H1 (cell line): ENCODE measurements around the gene CHRNA3. TPM values are rescaled to one million over a fixed set of nuclear protein-coding genes. Genes with fewer than 3 reads are reported as not detected.

Experiments used
- CTCF ChIA-PET: fragments of 300-600 bp; sonication (Branson Sonifier 250); formaldehyde crosslinking; loops from one replicate; lab custom pipeline; 2021; ENCODE audit not compliant: partially characterized antibody; lab: Charles Lee
- POLR2A ChIA-PET: fragments of 300-600 bp; sonication (Branson Sonifier 250); formaldehyde crosslinking; loops from one replicate; lab custom pipeline; 2021; ENCODE audit warnings: inconsistent platforms; ENCODE audit not compliant: partially characterized antibody; lab: Charles Lee
- DNase-seq, 2 experiments: peaks; one replicate each; pipeline versions ENCODE4 v3.0.0 to v3.0.0-alpha.2; 2010 to 2022; ENCODE audit warnings: low spot score in 2 of 2, low read depth in 1 of 2, mixed read lengths in 1 of 2
- FAIRE-seq: peaks from 2 replicates; lab custom pipeline; 2011; peaks lifted over from hg19 to GRCh38; lab: Jason Lieb, UNC
- H2AFZ ChIP-seq: 2 replicates; pipeline ENCODE4 v1.8.1; 2012; ENCODE audit warnings: low read length, inconsistent platforms
- H2AK5ac ChIP-seq: 2 replicates; pipeline ENCODE4 v1.6.1; 2013; ENCODE audit warnings: low read depth, low read length
- H2BK120ac ChIP-seq: replicated peaks from 2 replicates; pipeline ENCODE3; 2013; ENCODE audit warnings: low read depth, low read length, inconsistent platforms
- H2BK12ac ChIP-seq: 2 replicates; pipeline ENCODE4 v1.6.1; 2013; ENCODE audit warnings: low read depth, low read length
- H2BK15ac ChIP-seq: 2 replicates; pipeline ENCODE4 v1.6.1; 2013; ENCODE audit warnings: low read length
- H2BK20ac ChIP-seq: 2 replicates; pipeline ENCODE4 v1.6.1; 2013; ENCODE audit warnings: low read length
- H2BK5ac ChIP-seq: 2 replicates; pipeline ENCODE4 v1.6.1; 2013; ENCODE audit warnings: low read depth, low read length
- H3K14ac ChIP-seq: 2 replicates; pipeline ENCODE4 v1.6.1; 2013; ENCODE audit warnings: inconsistent platforms; ENCODE audit not compliant: insufficient read length
- H3K18ac ChIP-seq: 2 replicates; pipeline ENCODE4 v1.6.1; 2013; ENCODE audit warnings: low read length; ENCODE audit errors: extremely low read depth
- H3K23ac ChIP-seq: 2 replicates; pipeline ENCODE4 v1.6.1; 2013; ENCODE audit warnings: inconsistent platforms; ENCODE audit not compliant: insufficient read length
- H3K23me2 ChIP-seq: 2 replicates; pipeline ENCODE4 v1.6.1; 2013; ENCODE audit warnings: low read depth, low read length
- H3K27ac ChIP-seq: 2 replicates; pipeline ENCODE4 v1.6.1; 2011; ENCODE audit warnings: low read depth, low read length, inconsistent platforms
- H3K27me3 ChIP-seq, 4 experiments: replicated peaks in 1 of 4; 1 replicate in 1 of 4; 2 replicates in 3 of 4; pipeline versions ENCODE4 v1.6.1 to v1.8.1; 2011 to 2013; ENCODE audit warnings: low read length in 3 of 4, mild to moderate bottlenecking in 3 of 4, inconsistent platforms in 2 of 4, mixed read lengths in 2 of 4, moderate library complexity in 1 of 4; ENCODE audit not compliant: control insufficient read depth in 3 of 4, insufficient read depth in 3 of 4; ENCODE audit errors: extremely low read depth in 1 of 4
- H3K36me3 ChIP-seq, 4 experiments: 2 replicates each; pipeline versions ENCODE4 v1.6.1 to v1.8.1; 2011 to 2013; ENCODE audit warnings: mild to moderate bottlenecking in 4 of 4, low read length in 3 of 4, moderate library complexity in 2 of 4, control low read depth in 1 of 4, inconsistent platforms in 1 of 4; ENCODE audit not compliant: insufficient read depth in 4 of 4, control insufficient read depth in 2 of 4
- H3K4ac ChIP-seq: replicated peaks from 2 replicates; pipeline ENCODE3; 2013; ENCODE audit warnings: low read length, low read depth, mixed read lengths, inconsistent platforms; ENCODE audit not compliant: insufficient read length
- H3K4me1 ChIP-seq, 4 experiments: replicated peaks in 1 of 4; 1 replicate in 1 of 4; 2 replicates in 3 of 4; pipeline versions ENCODE4 v1.6.1 to v1.8.1; 2011 to 2013; ENCODE audit warnings: low read length in 3 of 4, inconsistent platforms in 2 of 4, mixed read lengths in 1 of 4; ENCODE audit not compliant: insufficient read depth in 4 of 4, control insufficient read depth in 3 of 4
- H3K4me2 ChIP-seq, 2 experiments: 2 replicates each; pipeline versions ENCODE4 v1.6.1 to v1.8.1; 2011 to 2013; ENCODE audit warnings: low read depth in 2 of 2, low read length in 2 of 2, control low read depth in 1 of 2, inconsistent platforms in 1 of 2, mild to moderate bottlenecking in 1 of 2; ENCODE audit not compliant: insufficient read depth in 1 of 2
- H3K4me3 ChIP-seq, 4 experiments: fragments of 200-600, 300-600 bp in 1 of 4; sonication (generic), shearing (Covaris generic), sonication (Bioruptor Twin) in 1 of 4; 2 replicates each; pipeline versions ENCODE4 v1.5.1 to v1.8.1; 2011 to 2016; ENCODE audit warnings: low read length in 4 of 4, low read depth in 3 of 4, control low read depth in 2 of 4, inconsistent platforms in 2 of 4, mild to moderate bottlenecking in 2 of 4, mixed read lengths in 1 of 4, moderate library complexity in 1 of 4; ENCODE audit not compliant: insufficient read depth in 2 of 4; ENCODE audit errors: extremely low read depth in 1 of 4
- H3K56ac ChIP-seq: replicated peaks from 2 replicates; pipeline ENCODE3; 2013; ENCODE audit warnings: low read depth, mild to moderate bottlenecking, mixed read lengths, low read length, inconsistent platforms; ENCODE audit not compliant: insufficient read length
- H3K79me1 ChIP-seq: 2 replicates; pipeline ENCODE4 v1.6.1; 2013; ENCODE audit warnings: low read depth, low read length, control low read depth
- H3K79me2 ChIP-seq, 2 experiments: 2 replicates each; pipeline versions ENCODE4 v1.6.1 to v1.8.1; 2012 to 2013; ENCODE audit warnings: low read length in 2 of 2, mild to moderate bottlenecking in 2 of 2, inconsistent platforms in 1 of 2; ENCODE audit not compliant: insufficient read depth in 2 of 2, control insufficient read depth in 1 of 2
- H3K9ac ChIP-seq, 4 experiments: replicated peaks in 1 of 4; 1 replicate in 1 of 4; 2 replicates in 3 of 4; pipeline versions ENCODE4 v1.6.1 to v1.8.1; 2011 to 2013; ENCODE audit warnings: low read depth in 3 of 4, low read length in 3 of 4, control low read depth in 2 of 4, mild to moderate bottlenecking in 2 of 4, moderate library complexity in 2 of 4, inconsistent platforms in 1 of 4; ENCODE audit errors: extremely low read depth in 1 of 4
- H3K9me3 ChIP-seq, 2 experiments: 2 replicates each; pipeline versions ENCODE4 v1.6.1 to v1.8.1; 2012 to 2013; ENCODE audit warnings: mild to moderate bottlenecking in 2 of 2, moderate library complexity in 2 of 2, control low read depth in 1 of 2, inconsistent platforms in 1 of 2, low read depth in 1 of 2, low read length in 1 of 2, mixed read lengths in 1 of 2; ENCODE audit not compliant: insufficient read depth in 2 of 2
- H4K20me1 ChIP-seq, 2 experiments: replicated peaks in 1 of 2; 2 replicates each; pipeline versions ENCODE3 to v1.8.1; 2011 to 2013; ENCODE audit warnings: inconsistent platforms in 2 of 2, low read length in 2 of 2, mild to moderate bottlenecking in 1 of 2; ENCODE audit not compliant: insufficient read depth in 2 of 2, control insufficient read depth in 1 of 2
- H4K5ac ChIP-seq: 2 replicates; pipeline ENCODE4 v1.6.1; 2013; ENCODE audit warnings: low read length, low read depth, mixed read lengths, inconsistent platforms; ENCODE audit not compliant: insufficient read length
- H4K8ac ChIP-seq: 2 replicates; pipeline ENCODE4 v1.8.0; 2013; ENCODE audit warnings: mild to moderate bottlenecking, moderate library complexity, low read length, inconsistent platforms; ENCODE audit not compliant: insufficient read depth; ENCODE audit errors: extremely low read depth
- H4K91ac ChIP-seq: replicated peaks from 2 replicates; pipeline ENCODE3; 2013; ENCODE audit warnings: low read length, mixed read lengths, inconsistent platforms; ENCODE audit not compliant: insufficient read length
- BCL11A ChIP-seq, 2 experiments: IDR thresholded peaks; one replicate each; pipeline ENCODE4 v1.6.1; 2011; ENCODE audit warnings: low read depth in 2 of 2, low read length in 2 of 2, mild to moderate bottlenecking in 2 of 2
- FOSL1 ChIP-seq: IDR thresholded peaks from 2 replicates; pipeline ENCODE4 v1.6.1; 2011; ENCODE audit warnings: mild to moderate bottlenecking, low read depth, low read length, moderate library complexity; ENCODE audit not compliant: insufficient read depth
- SP4 ChIP-seq: IDR thresholded peaks from 2 replicates; pipeline ENCODE4 v1.6.1; 2012; ENCODE audit warnings: low read length, inconsistent platforms
- TAF1 ChIP-seq: IDR thresholded peaks from 2 replicates; pipeline ENCODE4 v1.6.1; 2011; ENCODE audit warnings: mild to moderate bottlenecking, low read depth, low read length
- USF2 ChIP-seq: IDR thresholded peaks from 2 replicates; pipeline ENCODE4 v1.6.1; 2011; ENCODE audit warnings: low read length, improper control_type of control experiment
- WGBS, 2 experiments: shearing (Covaris generic) in 1 of 2; methylation state at CpG; one replicate each; pipeline versions ENCODE4 v1.1.6 to v1.1.7; 2013 to 2015; ENCODE audit warnings: low lambda C conversion rate in 2 of 2, mixed read lengths in 2 of 2, inconsistent platforms in 1 of 2, low coverage in 1 of 2, missing lambda C conversion rate in 1 of 2; ENCODE audit not compliant: insufficient replicate concordance in 2 of 2, insufficient coverage in 1 of 2, insufficient read length in 1 of 2; ENCODE audit errors: extremely low coverage in 1 of 2, missing lambda C conversion rate in 1 of 2; 5-methylcytosine and 5-hydroxymethylcytosine counted together
- polyA plus RNA-seq, 7 experiments: library from polyadenylated mRNA; depleted of rRNA in 3 of 7; stranded (reverse) in 5 of 7; unstranded in 2 of 7; fragments of >200 nt in 5 of 7; fragments of 200-250 nt in 2 of 7; gene quantifications; 1 replicate in 5 of 7; 2 replicates in 1 of 7; 4 replicates in 1 of 7; pipeline versions ENCODE4 v1.2.1 to v1.2.3, GENCODE V29; 2011 to 2013; ENCODE audit warnings: missing spikeins in 2 of 7, mixed read lengths in 2 of 7
- total RNA-seq: library from RNA; stranded (reverse); fragmentation: NEBNext Ultra II Directional; extraction: Animal tissue kit (Norgen Biotek cat#: 25700); gene quantifications from 2 replicates; pipeline ENCODE4 v1.2.1, GENCODE V29; 2021

Gene CHRNA3
- total and polyA plus RNA-seq, 2 of the 8 experiments (the other 6 are each of a cell fraction or from before 2014, with no cell fraction given) = 2.1 to 4.7 TPM

- H2BK5ac ChIP-seq = no peak overlapping the region
- FAIRE-seq (no peak), DNase-seq (no peak)
- TF ChIP-seq FOSL1 = no peak
- no peak for TF ChIP-seq BCL11A (IDR thresholded peaks at IDR 0.05; ENCODE audit: low read depth in 2 of 2, low read length in 2 of 2)
- no peak for TF ChIP-seq TAF1
- TF ChIP-seq USF2 = no peak
- TF ChIP-seq SP4 = no peak
- H3K4ac ChIP-seq = no peak overlapping the region
- no peak overlapping the region for H3K14ac ChIP-seq
- H2BK120ac ChIP-seq = no peak overlapping the region
- no peak overlapping the region for H3K56ac ChIP-seq
- no peak overlapping the region for H2AFZ ChIP-seq
- no peak overlapping the region for H3K18ac ChIP-seq
- WGBS, 2 experiments = 86% methylated on average over 6 of the region's 6 CpGs; no CpG with 5 or more reads in 1 of the 2 experiments
- no peak overlapping the region for H2AK5ac ChIP-seq
- POLR2A ChIA-PET = no interaction called here
- no peak overlapping the region for H2BK15ac ChIP-seq
- H3K4me2 ChIP-seq = no peak overlapping the region
- H2BK20ac ChIP-seq = no peak overlapping the region
- no peaks in the 10 kb centered on the region for H3K36me3 ChIP-seq
- H3K27me3 ChIP-seq = no peaks in the 10 kb centered on the region; a peak in 1 of 7 replicates
- CTCF ChIA-PET = no interaction called here
- no peak overlapping the region for H3K9ac ChIP-seq
- no peak overlapping the region for H4K5ac ChIP-seq
- no peak overlapping the region for H3K4me3 ChIP-seq
- no peak overlapping the region for H4K8ac ChIP-seq
- no peaks in the 10 kb centered on the region for H3K23me2 ChIP-seq
- H3K79me1 ChIP-seq = no peaks in the 10 kb centered on the region
- no peak overlapping the region for H4K91ac ChIP-seq
- H3K79me2 ChIP-seq = no peaks in the 10 kb centered on the region
- H3K23ac ChIP-seq = no peak overlapping the region
- H4K20me1 ChIP-seq = no peaks in the 10 kb centered on the region
- H3K27ac ChIP-seq = no peak overlapping the region
- H2BK12ac ChIP-seq = no peak overlapping the region
- no peaks in the 10 kb centered on the region for H3K9me3 ChIP-seq
- H3K4me1 ChIP-seq = peaks cover 0 to 4% (median 0%) of the 10 kb centered on the region in 4 experiments; a peak in 2 of 7 replicates
Measured at GRCh38 chr15:78666010-78666409, 45.2 kb upstream of the CHRNA3 start.
